CD4-positive, alpha-beta T cell treated with Interleukin-1 beta for 1 hour (primary cell): Measurements from ENCODE around the gene ANO2.

ENCODE experiments used
- DNase-seq, 2 donors: peaks; one replicate each; pipeline ENCODE4 v3.0.0-alpha.2; 2020 to 2022

Gene ANO2

DNA sequence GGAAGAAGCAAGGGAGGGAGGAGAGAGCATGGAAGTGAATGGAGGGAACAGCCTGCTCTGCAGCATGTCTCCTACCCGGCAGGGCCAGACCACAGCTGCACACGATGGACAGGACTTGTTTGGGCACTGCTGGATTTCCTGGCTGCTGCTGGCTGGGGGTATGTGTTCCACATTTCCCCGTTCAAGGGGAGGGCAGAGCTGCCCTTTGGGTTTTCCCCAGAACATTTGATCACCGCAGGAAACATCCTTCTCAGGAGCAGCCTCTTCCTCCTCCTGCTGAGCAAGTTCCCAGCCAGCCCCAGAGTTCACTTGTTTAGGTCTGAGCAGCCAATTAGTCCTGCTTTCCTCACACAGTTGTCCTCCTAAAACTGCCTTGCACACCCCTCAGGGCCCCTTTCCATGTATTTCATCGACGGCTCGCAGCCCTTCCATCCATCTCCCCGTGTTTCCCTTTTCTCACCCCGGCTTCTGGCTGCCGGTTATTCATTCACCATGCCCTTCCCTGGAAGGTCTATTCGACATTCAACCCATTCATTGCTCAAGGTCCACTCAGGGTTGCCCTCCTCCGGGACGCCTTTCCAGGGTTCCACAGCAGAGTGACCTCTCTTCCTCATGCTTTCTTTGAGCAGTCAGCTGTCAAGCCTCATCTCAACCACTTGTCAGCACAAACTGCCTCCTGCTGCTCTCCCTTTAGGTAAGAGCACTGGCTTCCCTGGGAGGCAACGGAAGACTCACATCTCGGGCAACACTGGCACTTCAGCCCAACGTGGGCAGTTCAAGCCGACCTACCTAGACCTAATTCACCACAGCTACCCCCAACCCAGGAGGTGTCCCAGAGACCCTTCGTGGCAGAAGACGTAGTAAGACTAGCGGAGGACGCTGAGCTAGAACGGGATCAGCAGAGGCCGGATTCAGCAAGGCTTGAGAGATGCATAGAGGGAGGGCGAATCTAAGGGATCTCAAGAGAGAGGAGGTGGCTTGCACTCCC is 20.1 kb upstream of the ANO2 start:
- no peak for DNase-seq

DNA sequence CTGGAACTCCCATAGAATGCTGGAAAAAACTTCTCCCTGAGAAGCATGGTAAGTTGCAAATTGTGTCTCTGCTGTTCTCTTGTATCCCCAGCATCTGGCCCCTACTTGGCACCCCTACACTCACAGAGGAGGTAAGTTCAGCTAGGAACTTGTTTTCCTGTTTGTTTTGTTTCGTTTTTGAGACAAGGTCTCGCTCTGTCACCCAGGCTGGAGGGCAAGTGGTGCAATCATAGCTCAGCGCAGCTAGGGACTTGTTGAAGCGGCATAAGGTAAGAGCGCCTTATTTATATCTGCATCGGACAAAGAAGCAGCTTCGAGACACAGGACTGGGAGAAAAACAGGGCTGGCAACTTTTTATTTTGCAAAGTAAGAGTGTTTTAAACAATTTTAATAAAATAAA is 18.5 kb upstream of the ANO2 start:
- no peak for DNase-seq

DNA sequence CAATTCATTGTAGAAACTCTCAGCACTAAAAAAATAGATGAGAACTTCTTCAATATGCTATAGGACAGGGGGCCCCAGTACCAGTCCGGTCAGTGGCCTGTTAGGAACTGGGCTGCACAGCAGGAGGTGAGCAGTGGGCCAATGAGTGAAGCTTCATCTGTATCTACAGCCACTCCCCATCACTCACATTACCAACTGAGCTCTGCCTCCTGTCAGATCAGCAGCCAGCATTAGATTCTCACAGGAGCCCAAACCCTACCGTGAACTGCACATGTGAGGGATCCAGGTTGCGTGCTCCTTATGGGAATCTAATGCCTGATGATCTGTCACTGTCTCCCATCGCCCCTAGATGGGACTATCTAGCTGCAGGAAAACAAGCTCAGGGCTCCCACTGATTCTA is 15.7 kb upstream of the ANO2 start:
- no peak for DNase-seq

DNA sequence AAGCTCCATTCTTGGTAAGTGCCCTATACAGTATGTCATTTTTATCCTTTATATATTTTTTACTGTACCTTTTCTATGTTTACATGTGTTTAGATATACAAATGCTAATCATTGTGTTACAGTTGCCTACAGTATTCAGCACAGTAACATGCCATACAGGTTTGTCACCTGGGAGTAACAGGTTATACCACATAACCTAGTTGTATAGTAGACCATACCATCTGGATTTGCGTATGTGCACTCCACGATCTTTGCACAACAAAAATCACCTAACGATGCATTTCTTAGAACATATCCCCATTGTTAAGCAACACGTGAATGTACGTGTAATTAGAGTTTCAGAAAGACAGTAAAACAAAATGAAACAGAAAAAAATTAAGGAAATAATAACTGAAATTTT is 11.9 kb upstream of the ANO2 start:
- no peak for DNase-seq

DNA sequence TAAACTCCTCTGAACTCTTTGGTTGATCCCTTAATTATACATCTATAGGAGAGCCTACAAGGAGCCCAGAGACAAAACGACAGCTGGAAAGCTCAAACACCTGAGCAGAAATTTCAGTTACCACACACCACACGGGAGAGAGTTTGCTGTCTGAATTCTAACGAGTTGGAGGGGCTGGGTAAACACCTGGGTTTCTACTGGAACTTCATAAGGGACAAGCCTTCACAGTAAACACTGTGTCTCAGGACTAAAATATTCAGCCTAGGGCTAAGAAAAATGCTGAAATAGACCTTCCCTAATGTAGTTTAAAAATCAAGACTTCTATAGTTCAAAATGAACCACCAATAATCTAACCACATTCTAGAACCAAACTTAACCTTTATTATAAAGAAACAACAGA is 9.6 kb upstream of the ANO2 start:
- no peak for DNase-seq

DNA sequence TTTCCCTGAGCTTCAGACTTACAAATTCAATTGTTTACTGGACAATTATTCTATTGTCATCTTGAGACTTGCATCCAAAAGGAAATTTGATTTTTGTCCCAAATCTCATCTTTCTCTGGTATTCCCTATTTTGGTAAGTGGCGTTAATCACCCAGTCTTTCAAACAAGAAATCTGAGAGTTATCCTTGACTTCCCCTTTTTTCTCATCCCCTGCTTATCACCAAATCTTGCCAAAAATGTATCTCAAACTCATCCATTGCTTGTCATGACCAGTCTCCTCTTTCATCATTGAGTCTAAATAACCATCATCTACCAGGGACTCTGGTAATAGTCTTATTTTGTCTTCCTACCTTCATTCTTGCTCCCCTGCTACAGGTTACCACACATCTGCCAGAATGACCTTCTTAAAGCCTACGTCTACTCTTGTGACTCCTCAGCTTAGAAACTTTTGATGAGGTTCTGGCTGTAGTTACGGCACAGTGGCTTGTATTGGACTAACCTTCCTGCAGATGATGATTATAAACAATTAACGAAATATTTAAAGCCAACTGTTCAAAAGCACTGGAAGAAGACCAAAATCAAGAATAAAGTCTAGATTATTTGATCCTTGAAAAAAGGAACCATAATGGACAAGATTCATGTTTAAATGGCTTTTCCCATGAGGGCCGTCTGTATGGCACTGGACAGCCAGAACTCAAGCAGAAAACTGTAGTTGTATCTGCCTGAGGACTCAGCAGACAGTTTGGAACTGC is 9.0 kb upstream of the ANO2 start:
- DNase-seq = no peak

GRCh38 chr12:5952031-5952430 is 7.0 kb upstream of the ANO2 start:
- DNase-seq = no peak

DNA sequence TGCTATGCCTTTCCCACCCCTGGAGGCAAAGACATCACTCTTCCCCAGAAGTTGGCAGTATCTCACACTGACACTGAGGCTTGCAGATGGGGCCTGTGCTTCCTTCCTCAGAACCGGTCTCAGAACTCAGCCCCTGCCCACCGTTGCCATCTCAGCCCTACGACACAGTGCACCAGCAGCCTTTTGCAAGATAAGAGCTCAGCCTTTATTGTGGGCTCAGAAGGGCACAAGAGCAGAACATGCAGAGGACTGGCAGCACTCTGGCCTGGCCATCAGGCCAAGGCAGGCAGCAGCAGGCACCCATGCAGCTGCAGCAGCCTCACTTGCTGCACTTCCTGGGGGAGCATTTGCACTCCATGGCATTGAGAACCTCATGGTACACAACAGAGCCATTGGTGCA is 3.6 kb upstream of the ANO2 start:
- no peak for DNase-seq

DNA sequence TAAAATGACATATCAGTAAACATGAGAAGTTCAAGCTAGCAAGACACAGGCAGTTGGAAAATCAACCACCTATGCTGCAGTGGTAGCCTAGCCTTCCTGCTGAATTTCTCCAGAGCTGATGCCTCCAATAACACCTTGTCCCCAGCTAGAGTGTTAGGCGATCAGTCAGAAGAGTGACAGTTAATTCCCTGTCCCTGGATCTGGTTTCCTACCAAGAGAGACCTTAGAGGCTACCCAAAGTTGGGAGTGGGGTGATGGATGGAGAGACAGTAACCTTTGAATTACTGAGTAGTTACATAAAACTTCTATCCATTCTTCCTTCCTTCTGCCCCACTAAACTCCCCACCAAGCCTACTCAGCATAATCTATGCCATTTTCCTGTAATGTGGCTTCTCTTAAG is 1.9 kb upstream of the ANO2 start:
- no peak for DNase-seq

- no peak for DNase-seq
Observed at GRCh38 chr12:5946388-5946787, 1.3 kb upstream of the ANO2 start.

DNA sequence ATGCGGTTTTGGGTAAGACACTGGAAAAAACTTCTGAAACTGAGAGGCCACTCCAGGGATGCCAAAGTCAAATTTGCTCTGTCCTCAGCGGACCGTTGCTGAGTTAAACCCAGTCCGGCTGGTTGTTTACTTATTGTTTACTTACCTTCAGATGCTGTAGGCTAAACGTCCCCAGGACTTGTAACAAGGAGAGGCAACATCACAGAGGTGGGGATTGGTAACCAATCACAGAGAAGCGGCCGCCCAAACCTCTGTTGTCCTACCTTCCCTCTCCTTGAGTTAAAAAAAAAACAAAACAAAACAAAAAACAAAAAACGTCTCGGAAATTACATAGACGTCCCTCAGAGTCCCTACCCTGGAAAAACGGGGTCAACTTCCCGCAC is 380 bp downstream of the ANO2 start:
- no peak for DNase-seq

GRCh38 chr12:5944053-5944452 is 1.0 kb downstream of the ANO2 start:
- DNase-seq = no peak

DNA sequence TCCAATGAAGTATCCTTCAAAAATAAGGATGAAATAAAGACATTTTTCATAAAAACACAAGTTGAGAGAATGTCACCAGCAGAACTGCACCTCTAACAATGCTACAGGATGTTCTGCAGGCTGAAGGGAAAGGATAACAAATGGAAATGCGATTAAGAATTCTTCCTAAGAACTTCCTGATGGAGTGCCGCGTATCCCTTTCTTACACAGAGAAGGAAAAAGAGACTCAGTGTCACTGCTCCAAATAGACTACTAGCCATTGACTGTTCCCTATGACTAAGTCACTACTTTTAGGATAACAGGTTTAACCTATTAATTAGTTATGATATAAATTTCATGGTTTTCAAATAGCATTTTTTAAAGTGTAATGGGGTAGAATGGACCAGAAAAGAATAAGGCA is 3.2 kb downstream of the ANO2 start:
- DNase-seq = no peak

- no peak for DNase-seq
Observed at GRCh38 chr12:5927732-5928516, 17.1 kb downstream of the ANO2 start.

DNA sequence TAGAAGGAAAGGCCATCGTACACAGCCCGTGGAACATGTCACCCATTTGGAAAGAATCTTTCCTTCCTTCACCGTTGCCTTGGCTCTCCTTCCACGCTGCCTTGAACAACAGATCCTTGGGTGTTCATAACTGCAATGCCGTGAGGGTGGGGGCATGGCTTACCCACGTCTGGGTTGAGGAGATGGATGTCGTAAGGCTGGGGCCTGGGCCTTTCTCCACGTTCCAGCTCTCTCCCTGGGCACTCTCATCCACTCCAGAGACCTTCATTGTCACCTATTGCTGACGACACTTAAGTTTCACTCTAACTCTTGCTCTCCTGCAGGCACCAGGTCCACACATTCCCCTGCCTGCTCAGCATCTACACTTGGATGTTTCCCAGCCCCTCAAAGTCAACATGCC is 19.4 kb downstream of the ANO2 start:
- DNase-seq = no peak

- no peak for DNase-seq
Observed at GRCh38 chr12:5924342-5924741, 20.7 kb downstream of the ANO2 start.

- DNase-seq = no peak
Observed at GRCh38 chr12:5923751-5924150, 21.3 kb downstream of the ANO2 start.

- DNase-seq = no peak
Observed at GRCh38 chr12:5923043-5923605, 21.9 kb downstream of the ANO2 start.

DNA sequence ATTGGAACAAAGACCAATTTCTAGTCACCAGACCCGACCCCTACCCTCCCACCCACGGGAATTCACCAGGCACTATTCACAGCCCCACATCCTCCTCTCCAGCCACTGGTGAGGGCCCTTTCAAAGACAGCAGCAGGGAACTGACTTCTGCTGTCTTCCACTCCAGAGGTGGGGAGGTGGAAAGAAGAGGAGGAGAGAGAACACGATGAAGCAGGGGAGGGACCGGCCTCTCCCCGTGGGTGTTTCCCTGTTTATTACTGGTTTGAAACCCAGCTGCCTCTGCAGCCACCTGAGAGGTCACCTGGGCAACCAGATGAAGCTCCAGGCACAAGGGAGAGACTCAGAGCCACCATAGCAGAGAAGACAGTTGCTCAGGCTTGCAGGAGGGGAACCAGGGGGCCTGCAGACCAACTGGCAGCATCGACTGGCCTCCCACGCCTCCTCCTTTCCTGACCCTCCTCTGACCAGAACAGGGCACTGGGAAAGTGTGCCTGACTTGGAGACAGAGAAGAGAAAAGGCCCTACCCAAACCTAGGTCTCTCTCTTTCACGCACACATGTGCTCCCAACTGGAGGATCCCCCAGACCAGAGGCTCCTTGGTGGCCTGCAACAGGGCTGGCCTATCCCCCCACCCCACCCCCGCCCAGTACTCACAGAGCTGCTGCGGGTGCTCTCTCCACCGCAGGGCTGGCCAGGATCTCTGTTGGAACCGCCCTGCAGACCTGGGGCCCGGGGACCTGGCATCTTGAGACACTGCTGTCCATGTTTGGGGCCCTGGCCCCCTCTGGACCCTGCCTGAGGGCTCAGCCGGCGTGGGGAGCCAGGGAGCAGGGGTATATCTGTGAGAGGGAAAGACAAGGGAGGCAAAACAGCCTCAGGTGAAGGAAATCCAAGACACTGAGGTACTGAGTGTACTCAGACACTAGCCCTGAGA is 22.8 kb downstream of the ANO2 start:
- no peak for DNase-seq

DNA sequence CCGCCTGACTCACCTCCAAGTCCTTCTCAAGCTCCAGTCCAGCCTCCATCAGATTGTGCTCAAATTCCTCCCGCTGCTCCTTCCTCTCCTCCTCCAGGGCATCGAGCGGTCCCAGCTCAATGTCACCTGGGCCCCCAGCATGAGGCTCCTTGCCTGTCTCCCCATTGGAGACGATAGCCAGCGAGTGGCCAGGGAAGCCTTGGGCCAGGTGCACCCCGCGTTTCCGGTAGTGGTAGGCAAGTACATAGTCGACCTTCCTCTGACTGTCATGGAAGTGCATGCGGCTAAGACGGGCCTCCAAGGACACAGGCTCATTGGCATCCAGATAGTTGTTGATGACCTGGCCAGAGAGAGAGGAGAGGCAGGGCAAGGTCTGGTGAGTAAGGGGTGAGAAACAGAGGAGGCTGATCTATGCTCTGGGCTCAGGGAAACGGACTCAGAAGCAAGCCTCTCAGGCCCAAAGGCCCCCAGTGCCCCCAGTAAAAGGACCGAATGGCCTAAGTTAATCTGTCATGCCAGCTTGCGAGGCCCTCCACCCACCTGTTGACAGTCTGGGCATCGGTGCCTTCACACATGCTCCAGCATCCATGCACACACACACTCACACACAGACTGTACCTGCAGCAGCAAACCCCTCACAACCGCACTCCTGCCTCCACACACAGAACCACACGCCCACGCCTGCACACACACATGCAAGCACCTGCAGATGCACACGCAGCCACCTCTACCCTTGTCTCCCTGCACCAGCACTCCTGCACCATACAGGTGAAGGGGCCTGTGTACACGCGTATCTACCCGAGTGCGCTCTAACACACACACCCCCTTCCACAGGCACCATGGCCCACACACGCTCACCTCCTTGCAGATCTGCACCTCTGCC is 23.8 kb downstream of the ANO2 start:
- DNase-seq = no peak

GRCh38 chr12:5916785-5917290 is 28.2 kb downstream of the ANO2 start:
- DNase-seq = no peak
